ENCODE measurements around the gene PRKCZ.

PRKCZ gene

GRCh38 chr1:2070016-2070415 lies 19.8 kb downstream of the PRKCZ start:
- DNase-seq: no peak

- no peak for DNase-seq
Observed at GRCh38 chr1:2070800-2071530, 20.8 kb downstream of the PRKCZ start.

DNA sequence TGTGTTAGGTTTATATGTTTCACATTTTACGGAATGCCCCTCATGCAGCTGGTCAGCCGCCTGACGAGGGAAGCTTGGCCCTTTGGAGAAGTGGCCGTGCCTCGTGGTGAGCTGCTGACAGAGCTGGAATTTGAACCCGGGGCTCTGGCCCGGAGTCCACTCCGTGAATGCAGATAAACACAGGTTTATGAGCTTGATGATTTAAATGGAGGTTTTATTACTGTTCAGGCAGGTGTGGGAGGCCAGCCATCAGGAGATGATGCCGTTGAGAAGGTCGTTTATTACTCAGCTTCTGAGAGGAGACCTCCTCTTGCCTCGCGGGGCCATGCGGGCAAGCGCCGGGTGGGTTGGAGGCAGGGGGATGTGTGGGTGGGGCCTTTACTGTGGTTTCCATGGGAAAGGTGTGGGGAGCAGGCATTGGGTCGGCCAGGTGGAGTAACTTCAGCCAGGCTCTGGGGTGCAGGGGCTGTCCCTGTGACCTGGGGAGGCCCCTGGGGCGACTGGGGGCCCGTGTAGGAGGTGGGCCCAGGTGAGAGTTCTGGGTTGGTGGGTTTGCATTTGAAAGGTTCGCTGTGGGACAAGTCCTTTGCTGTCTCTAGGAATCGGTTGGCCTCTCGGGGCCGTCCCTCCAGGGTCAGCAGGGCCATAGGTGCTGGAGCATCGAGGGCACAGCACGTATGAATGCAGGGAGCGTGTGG lies 22.0 kb downstream of the PRKCZ start:
- no peak for DNase-seq

GRCh38 chr1:2072891-2073290 lies 22.7 kb downstream of the PRKCZ start:
- DNase-seq: no peak

- DNase-seq: no peak
Observed at GRCh38 chr1:2073382-2074230, 23.4 kb downstream of the PRKCZ start.

- no peak for DNase-seq
Observed at GRCh38 chr1:2074396-2074795, 24.2 kb downstream of the PRKCZ start.

DNA sequence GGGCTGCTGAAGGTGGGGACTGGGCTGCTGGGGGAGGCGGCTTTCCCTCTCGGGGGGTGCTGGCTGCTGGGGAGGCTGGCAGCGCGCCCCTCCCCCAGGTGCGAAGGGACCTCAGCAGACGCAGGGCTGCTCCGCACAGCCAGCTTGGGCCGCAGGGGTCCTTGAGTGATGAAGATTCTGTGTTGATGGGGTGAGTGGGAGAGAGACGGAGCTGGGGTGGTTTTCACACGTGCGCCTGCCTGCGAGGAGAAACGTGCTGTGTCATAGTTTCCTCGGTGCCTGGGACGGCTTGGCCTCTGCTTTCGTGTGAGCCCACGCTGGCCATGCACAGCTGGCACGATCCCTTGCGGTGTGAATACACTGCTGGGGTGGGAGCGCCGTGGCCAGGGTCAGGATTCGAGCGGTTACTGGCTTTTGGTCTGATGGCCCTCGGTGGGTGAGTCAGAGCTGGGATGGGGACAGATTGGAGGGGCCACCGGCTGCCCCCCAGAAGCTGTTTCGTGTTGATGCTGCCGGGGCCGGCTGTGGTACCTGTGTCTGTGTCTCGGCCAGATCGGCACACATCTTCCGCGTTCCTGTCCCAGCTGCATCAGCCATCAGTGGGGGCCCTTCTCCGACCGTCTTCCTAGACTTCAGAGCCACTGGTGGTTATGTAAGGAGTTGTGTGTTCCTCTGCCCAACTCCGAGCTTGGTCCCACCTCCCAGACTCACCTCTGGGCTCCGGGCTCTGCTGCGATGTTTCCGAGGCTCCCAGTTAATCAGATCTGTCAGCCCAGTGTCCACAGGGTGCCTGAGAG lies 24.9 kb downstream of the PRKCZ start:
- no peak for DNase-seq

- no peak for DNase-seq
Observed at GRCh38 chr1:2076826-2077225, 26.6 kb downstream of the PRKCZ start.

GRCh38 chr1:2078170-2078569 lies 28.0 kb downstream of the PRKCZ start:
- no peak for DNase-seq

DNA sequence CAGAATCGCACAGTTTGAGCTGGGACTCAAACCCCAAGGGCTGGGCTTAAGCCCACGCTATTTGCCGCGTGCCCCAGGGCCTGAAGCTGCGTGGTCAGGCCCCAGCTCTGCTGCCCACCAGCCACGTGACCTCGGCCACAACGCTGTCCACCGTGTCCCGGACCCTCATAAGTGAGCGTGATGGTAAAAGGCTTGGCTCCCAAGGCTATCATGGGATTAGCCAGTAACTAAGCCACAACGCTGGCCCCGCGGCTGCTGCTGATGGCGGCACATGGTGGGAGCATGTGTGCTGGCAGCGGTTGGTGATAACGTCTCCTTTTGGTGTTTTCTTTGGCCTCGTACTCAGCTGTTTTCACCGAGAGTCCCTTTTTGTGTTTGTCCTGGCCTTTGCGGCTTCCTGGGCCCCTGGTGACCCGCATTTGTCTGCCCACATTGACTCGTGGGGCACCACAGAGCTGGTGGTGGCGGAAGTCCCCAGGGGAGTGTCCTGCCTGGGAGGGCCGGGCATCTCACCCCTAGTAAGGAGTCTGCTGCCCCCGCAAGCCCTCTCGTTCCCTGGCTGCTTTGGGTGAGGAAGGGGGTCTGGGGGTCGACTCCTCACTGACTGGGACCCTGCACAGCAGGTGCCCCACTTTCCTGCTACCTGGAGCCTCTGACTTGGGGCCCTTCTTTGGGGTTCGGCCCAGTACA lies 29.3 kb downstream of the PRKCZ start:
- DNase-seq: no peak

DNA sequence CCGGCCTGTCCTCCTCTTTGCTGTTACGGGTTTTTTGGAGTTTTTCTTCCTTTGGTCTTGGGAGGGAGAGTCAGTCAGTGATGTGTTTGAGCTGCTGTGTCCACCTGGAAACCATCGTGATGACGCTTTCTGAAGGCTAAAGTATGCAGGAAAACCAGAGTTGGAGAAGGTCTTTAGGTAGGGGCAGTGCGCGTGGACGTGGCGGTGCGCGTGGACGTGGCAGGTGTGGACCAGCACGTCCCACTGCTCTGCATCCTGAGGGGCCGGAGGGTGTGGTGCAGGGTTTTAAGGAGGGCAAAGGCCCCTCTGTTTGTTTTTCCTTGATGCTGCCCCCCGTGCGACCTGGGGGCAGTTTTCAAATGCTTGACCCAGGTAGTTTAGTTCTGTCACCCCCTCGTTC lies 29.9 kb downstream of the PRKCZ start:
- DNase-seq: no peak

DNA sequence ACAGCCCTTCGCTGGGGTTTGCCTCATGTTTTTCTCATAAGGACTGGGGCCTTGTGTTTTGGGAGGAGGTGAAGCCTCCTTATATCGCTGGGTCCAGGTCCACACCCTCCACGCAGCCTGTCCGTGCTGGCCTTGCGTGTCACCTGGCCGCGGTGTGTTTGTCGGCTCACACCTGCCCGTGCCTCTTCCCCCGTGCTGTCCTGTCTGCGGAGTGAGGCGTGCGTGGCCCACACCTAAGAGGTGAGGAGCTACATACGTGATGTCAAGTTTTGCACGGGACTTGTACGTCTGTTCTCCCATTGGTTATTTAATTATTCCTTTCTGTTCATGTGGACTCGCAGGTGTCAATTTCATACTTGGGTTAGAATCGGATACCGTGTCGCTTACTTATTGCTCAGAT lies 30.7 kb downstream of the PRKCZ start:
- DNase-seq: no peak

DNA sequence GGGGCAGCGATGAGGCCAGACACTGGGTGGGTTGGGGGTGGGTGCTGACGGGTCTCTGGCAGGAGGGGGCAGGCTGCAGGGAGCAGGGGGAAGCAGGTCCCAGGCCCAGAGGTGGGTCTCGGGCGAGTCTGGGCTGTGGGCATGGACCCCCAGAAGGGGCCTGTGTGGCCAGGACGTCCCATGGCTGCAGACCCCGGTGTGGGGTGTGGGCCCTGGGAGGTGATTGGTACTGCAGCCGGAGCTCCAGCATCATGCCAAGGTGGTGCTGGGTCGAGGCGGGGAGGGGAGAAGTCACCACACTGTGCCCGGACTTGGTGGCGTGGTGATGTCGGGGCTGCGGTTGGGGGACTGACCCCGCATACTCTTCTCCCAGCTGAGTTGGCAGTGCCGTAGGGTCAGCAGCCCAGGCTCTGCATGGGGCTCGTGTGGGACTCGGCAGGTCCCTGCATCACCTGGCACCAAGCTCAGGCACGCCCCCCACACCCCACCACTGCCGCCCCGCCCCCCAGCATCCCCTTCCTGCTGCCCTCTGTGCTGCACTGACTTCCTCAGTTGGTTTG lies 31.2 kb downstream of the PRKCZ start:
- DNase-seq: no peak

- DNase-seq: no peak
Observed at GRCh38 chr1:2082064-2082463, 31.9 kb downstream of the PRKCZ start.

DNA sequence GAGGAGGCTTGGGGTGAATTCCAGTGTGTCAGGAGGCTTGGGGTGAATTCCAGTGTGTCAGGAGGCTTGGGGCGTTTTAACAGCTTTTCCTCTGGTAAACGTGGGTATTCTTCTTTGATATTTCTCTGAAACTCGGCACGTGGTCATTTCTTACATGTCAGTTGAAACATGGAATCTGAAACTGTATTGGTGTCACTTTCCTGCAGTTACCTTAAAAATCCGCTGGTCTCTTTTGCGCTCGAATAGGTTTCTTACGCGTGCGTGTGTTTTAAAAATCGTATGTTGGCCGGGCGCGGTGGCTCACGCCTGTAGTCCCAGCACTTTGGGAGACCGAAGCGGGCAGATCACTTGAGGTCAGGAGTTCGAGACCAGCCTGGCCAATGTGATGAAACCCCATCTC lies 33.5 kb downstream of the PRKCZ start:
- no peak for DNase-seq

- DNase-seq: no peak
Observed at GRCh38 chr1:2084306-2084705, 34.1 kb downstream of the PRKCZ start.

- DNase-seq: no peak
Observed at GRCh38 chr1:2085080-2085479, 34.9 kb downstream of the PRKCZ start.

DNA sequence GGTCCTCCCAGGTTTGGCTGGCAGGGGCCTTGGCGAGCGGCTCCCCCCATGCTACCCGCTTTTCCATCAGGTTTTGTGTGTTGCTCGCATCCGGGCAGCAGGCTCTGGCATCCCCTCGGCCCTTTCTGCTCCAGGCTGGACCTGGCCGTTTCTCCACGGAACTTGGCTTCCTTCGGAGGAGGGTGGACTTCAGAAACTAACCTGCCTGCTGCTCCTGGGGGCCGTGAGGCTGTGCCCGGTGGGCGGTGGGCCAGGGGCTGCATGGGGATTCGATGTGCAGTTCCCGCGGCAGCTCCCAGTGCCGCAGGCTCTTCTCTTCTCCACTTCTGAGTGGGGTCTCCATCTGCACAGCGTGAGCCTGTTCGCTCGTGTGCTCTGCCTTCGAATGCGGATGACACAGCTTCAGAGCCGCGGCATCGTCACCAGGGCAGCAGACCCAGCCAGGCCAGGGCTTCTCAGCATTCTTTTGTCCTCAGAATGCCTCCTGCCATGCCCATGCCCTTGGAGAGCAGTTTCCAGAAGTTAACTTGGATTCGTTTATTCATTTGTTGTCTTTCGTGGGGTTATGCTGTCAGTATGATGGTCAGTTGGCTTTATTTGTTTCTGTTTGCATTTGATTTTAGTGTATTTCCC lies 36.4 kb downstream of the PRKCZ start:
- DNase-seq: no peak

- DNase-seq: no peak
Observed at GRCh38 chr1:2087766-2088165, 37.6 kb downstream of the PRKCZ start.

DNA sequence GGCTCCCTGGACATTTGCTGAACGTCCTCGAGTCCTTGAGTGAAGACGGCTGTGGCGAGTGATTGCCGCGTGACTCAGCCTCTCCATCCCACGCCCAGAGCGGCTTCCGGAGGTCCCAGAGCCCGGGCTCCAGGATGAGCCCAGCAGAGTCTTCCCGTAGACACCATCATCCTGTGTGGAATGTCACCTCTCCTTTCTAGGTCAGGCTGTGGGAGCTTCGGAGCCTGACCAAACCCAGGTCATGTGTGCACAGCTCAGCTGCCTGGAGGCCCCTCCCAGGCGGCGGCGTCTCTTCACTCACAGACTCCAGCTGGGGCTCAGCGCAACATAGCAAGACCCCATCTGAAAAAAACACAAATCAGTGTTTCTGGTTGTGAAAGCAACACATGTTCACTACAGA lies 38.2 kb downstream of the PRKCZ start:
- no peak for DNase-seq

GRCh38 chr1:2089051-2089450 lies 38.8 kb downstream of the PRKCZ start:
- DNase-seq: no peak

Measured in hematopoietic multipotent progenitor cell treated with erythropoietin and hydrocortisone succinate and interleukin-3 and kit ligand, for 4 days (in vitro differentiated cells).